AG04449 (cell line): ENCODE data around the gene KMT2E.

Experiments used
- CTCF ChIA-PET: fragments of 350-600 bp; formaldehyde crosslinking; extraction: SDS; loops from one replicate; lab custom pipeline; 2021; ENCODE audit warnings: antibody characterized with exemption; lab: Yijun Ruan, JAX
- POLR2A ChIA-PET: fragments of 400-600, 350-600 bp; formaldehyde crosslinking; extraction: SDS; loops from one replicate; lab custom pipeline; 2020; ENCODE audit warnings: antibody characterized with exemption, inconsistent platforms; lab: Yijun Ruan, JAX
- DNase-seq: peaks from one replicate; pipeline ENCODE4 v3.0.0-alpha.2; 2010; ENCODE audit warnings: low read depth, low spot score
- H3K4me3 ChIP-seq: 2 replicates; pipeline ENCODE4 v1.5.1; 2011; ENCODE audit warnings: low read depth, mild to moderate bottlenecking, control low read depth, low read length
- CTCF ChIP-seq: IDR thresholded peaks from one replicate; pipeline ENCODE4 v1.5.1; 2011; ENCODE audit warnings: mild to moderate bottlenecking, moderate library complexity, low read length, control low read depth, inconsistent platforms; ENCODE audit not compliant: insufficient read depth; ENCODE audit errors: missing control alignments

Gene KMT2E

DNA sequence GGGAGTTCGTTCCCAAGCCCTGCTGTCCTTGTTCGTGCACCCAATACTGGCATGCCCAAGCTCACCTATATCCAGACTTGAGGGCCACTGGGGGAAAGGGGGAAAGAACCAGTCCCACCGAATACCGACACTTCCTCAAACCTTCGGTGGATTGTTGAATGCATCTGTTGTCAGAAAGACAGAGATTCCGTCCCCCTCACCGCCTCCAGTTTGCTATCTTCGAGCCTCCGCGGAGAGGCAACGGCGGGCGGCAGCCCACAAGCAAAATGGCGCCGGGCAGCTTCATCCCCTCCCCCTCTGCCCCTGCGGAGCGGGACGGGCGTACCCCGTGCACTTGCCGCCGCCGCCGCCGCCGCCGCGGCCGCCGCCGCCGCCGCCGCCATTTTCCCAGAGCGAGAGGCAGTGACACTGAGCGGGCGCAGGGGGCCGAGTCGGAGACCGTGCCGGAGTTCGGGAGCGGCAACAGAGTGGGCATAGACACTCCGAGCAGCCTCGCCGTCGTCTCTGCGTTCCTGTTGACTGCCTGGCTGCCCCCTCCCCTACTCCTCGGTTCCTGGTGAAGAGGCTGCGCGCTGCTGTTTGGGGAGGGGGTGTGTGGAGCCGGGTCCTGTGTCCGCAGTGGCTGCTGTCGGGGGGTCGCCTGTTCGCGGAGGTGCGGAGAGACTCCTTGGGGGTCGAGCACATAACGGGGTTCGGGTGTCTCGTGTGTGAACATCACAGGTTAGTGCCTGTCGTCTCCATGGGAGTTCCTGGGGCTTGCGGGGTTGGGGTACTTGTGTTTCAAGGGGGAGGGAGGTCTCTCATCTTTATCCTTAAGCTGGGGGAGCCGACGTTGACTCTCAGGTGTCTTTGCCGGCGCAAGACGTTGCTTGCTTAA lies at the start of gene KMT2E:
Gene KMT2E, plus strand, starts transcription at position 390 of the 877 bp plus-strand sequence. CDS start 26,748 bp downstream, outside the sequence.
- ChIA-PET POLR2A (interaction anchor here (0.6 to 6.8 kb wide), 20 partner anchors 11 to 374 kb away, joined by 3 to 56 read pairs (median 4); no protein-coding TSS in a partner anchor), CTCF (interaction anchor here (0.8 to 3.3 kb wide), 7 partner anchors 12 to 39 kb away, joined by 3 to 19 read pairs (median 3); no protein-coding TSS in a partner anchor)
- DNase-seq: no peak
- TF ChIP-seq CTCF: peak; percentile 24
- peak within 1 kb of the TSS; percentile 97 for H3K4me3 ChIP-seq

GRCh38 chr7:104964626-104965236 lies 49.3 kb upstream of the KMT2E start:
- ChIA-PET POLR2A (no interaction called here), CTCF (interaction anchor here (8.4 kb wide), 1 partner anchor 18 kb away, joined by 57 read pairs; no protein-coding TSS in a partner anchor)
- TF ChIP-seq CTCF: no peak
- no peak for DNase-seq
- H3K4me3 ChIP-seq: no peak overlapping the region

DNA sequence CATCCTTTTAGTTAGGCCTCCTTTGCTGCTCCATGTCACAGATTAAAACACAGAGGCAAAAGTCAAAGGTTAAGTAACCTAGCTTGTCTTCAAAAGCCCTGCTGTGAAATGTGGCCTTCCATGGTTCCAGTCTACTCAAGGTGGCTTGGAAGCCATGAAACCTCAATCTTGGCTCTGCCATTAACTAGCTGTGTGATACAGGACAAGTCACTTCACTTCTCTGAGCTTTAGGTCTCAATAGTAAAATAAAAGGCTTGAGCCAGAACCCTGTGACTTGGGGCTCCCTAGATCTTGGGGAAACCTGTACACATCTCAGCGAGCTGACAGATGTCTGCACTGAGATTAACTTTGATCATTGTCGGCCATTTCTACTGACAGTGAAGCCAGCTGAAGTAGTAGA lies 48.0 kb upstream of the KMT2E start:
- DNase-seq: no peak
- no peak overlapping the region for H3K4me3 ChIP-seq
- no peak for TF ChIP-seq CTCF
- ChIA-PET CTCF (interaction anchor here (0.6 to 8.4 kb wide), 2 partner anchors 12 to 16 kb away, joined by 3 to 57 read pairs; no protein-coding TSS in a partner anchor), POLR2A (no interaction called here)

- no peak for TF ChIP-seq CTCF
- ChIA-PET CTCF (interaction anchor here (8.4 kb wide), 1 partner anchor 15 kb away, joined by 57 read pairs; no protein-coding TSS in a partner anchor), POLR2A (no interaction called here)
- DNase-seq: no peak
- no peak overlapping the region for H3K4me3 ChIP-seq
Observed at GRCh38 chr7:104967088-104967487, 46.9 kb upstream of the KMT2E start.

GRCh38 chr7:104967595-104967994 lies 46.4 kb upstream of the KMT2E start:
- no peak for TF ChIP-seq CTCF
- no peak for DNase-seq
- ChIA-PET CTCF (interaction anchor here (8.4 kb wide), 1 partner anchor 15 kb away, joined by 57 read pairs; no protein-coding TSS in a partner anchor), POLR2A (no interaction called here)
- no peak overlapping the region for H3K4me3 ChIP-seq
